ENCODE results near the gene SH3RF3. TPM values are rescaled to one million over a fixed set of nuclear protein-coding genes. Genes with fewer than 3 reads are reported as not detected.

Gene SH3RF3
- total RNA-seq, 1 donor from 2014 or later: 1.7 TPM

- peaks cover 4% of the 10 kb centered on the region for H3K27me3 Mint-ChIP-seq (ENCODE audit: unreplicated experiment)
- no peak for DNase-seq
Observed at GRCh38 chr2:109392816-109393661, 264.0 kb downstream of the SH3RF3 start.

GRCh38 chr2:109393662-109393972 is 264.6 kb downstream of the SH3RF3 start:
- no peak overlapping the region for H3K27ac Mint-ChIP-seq (ENCODE audit: unreplicated experiment)
- no peak for DNase-seq
- no peak overlapping the region for H3K4me3 Mint-ChIP-seq (ENCODE audit: unreplicated experiment)
- H3K36me3 Mint-ChIP-seq (ENCODE audit: unreplicated experiment): no peaks in the 10 kb centered on the region
- H3K4me1 Mint-ChIP-seq (ENCODE audit: low read depth, unreplicated experiment): peaks cover 20% of the 10 kb centered on the region
- peaks cover 5% of the 10 kb centered on the region for H3K27me3 Mint-ChIP-seq (ENCODE audit: unreplicated experiment)
- H3K9me3 Mint-ChIP-seq (ENCODE audit: unreplicated experiment): no peaks in the 10 kb centered on the region
- TF ChIP-seq, protein P1, sequence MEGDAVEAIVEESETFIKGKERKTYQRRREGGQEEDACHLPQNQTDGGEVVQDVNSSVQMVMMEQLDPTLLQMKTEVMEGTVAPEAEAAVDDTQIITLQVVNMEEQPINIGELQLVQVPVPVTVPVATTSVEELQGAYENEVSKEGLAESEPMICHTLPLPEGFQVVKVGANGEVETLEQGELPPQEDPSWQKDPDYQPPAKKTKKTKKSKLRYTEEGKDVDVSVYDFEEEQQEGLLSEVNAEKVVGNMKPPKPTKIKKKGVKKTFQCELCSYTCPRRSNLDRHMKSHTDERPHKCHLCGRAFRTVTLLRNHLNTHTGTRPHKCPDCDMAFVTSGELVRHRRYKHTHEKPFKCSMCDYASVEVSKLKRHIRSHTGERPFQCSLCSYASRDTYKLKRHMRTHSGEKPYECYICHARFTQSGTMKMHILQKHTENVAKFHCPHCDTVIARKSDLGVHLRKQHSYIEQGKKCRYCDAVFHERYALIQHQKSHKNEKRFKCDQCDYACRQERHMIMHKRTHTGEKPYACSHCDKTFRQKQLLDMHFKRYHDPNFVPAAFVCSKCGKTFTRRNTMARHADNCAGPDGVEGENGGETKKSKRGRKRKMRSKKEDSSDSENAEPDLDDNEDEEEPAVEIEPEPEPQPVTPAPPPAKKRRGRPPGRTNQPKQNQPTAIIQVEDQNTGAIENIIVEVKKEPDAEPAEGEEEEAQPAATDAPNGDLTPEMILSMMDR (IDR thresholded peaks at IDR 0.05; ENCODE audit: partially characterized antibody, unreplicated experiment): no peak

More at GRCh38 chr2:109392816-109393661, 264.0 kb downstream of the SH3RF3 start:
- Mint-ChIP-seq H3K4me1 (ENCODE audit: low read depth, unreplicated experiment) (peaks cover 14% of the 10 kb centered on the region), H3K4me3 (ENCODE audit: unreplicated experiment) (no peak overlapping the region), H3K36me3 (ENCODE audit: unreplicated experiment) (no peaks in the 10 kb centered on the region), H3K9me3 (ENCODE audit: unreplicated experiment) (no peaks in the 10 kb centered on the region), H3K27ac (ENCODE audit: unreplicated experiment) (no peak overlapping the region)
- TF ChIP-seq, protein P1 (IDR thresholded peaks at IDR 0.05; ENCODE audit: partially characterized antibody, unreplicated experiment): no peak

DNA sequence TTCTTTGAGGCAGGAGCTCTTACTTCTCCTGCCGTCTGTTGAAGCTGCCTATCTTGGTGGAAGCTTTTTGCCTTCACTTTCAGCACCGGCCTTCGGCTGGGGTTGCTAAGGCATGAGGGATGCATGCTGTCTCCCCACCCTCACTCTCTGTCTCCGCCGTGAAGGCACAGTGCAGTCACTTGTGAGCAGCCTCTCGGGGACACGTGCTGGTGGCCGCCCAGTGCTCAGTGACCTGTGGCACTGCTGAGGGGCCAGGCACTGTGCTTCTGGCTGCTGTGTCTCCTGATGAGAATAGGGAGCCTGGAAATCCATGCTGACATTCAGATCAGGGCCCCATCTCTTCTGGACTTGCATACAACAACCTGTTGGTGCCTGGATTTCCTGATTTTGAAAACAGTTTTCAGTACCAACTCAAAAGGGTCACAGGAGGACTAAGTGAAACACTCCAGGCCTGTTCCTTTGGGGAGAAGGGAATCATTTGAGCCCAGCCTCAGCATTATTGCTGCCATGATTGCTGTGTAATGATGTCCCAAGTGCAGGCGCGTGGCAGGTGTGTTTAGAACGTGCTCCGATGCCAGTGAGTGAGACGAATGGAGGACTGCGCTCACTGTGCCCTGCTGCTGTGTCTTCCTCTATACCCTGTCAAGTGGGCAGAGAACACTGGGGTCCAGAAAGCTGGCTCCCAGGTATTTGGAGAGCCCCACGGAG is 266.6 kb downstream of the SH3RF3 start:
- Mint-ChIP-seq H3K27ac (ENCODE audit: unreplicated experiment) (no peak overlapping the region), H3K27me3 (ENCODE audit: unreplicated experiment) (peaks cover 11% of the 10 kb centered on the region), H3K36me3 (ENCODE audit: unreplicated experiment) (peaks cover 3% of the 10 kb centered on the region), H3K4me3 (ENCODE audit: unreplicated experiment) (no peak overlapping the region), H3K4me1 (ENCODE audit: low read depth, unreplicated experiment) (peaks cover 23% of the 10 kb centered on the region), H3K9me3 (ENCODE audit: unreplicated experiment) (peaks cover 2% of the 10 kb centered on the region)
- no peak for DNase-seq
- TF ChIP-seq, protein P1 (IDR thresholded peaks at IDR 0.05; ENCODE audit: partially characterized antibody, unreplicated experiment): no peak

- no peak for DNase-seq
- Mint-ChIP-seq H3K9me3 (ENCODE audit: unreplicated experiment) (peaks cover 2% of the 10 kb centered on the region), H3K27ac (ENCODE audit: unreplicated experiment) (no peak overlapping the region), H3K4me3 (ENCODE audit: unreplicated experiment) (no peak overlapping the region), H3K4me1 (ENCODE audit: low read depth, unreplicated experiment) (peaks cover 24% of the 10 kb centered on the region), H3K36me3 (ENCODE audit: unreplicated experiment) (peaks cover 3% of the 10 kb centered on the region), H3K27me3 (ENCODE audit: unreplicated experiment) (peaks cover 11% of the 10 kb centered on the region)
- TF ChIP-seq, protein P1 (IDR thresholded peaks at IDR 0.05; ENCODE audit: partially characterized antibody, unreplicated experiment): no peak
Observed at GRCh38 chr2:109396202-109397180, 267.5 kb downstream of the SH3RF3 start.

Data from glutamatergic neuron (in vitro differentiated cells).